Endothelial cell of umbilical vein (primary cell): ENCODE measurements around the gene LYRM9. TPM values are rescaled to one million over a fixed set of nuclear protein-coding genes. Genes with fewer than 3 reads are reported as not detected.

ENCODE experiments used
- BruUV-seq: library from RNA; stranded (reverse); fragments of 400-500 nt; replicated peaks from 2 replicates; lab custom pipeline; 2021; lab: Mats Ljungman, UMichigan
- CTCF ChIA-PET: fragments of 300-600, 350-600 bp; sonication (Branson Sonifier 250); formaldehyde crosslinking; loops from one replicate; lab custom pipeline; 2021; ENCODE audit warnings: antibody characterized with exemption, inconsistent platforms; lab: Charles Lee
- POLR2A ChIA-PET: fragments of 300-600, 350-600 bp; sonication (Branson Sonifier 250); formaldehyde crosslinking; loops from one replicate; lab custom pipeline; 2021; ENCODE audit warnings: antibody characterized with exemption, inconsistent platforms; lab: Charles Lee
- DNase-seq: peaks from one replicate; pipeline ENCODE4 v3.0.0-alpha.2; 2011; ENCODE audit warnings: low read depth, low spot score
- FAIRE-seq: peaks from 2 replicates; lab custom pipeline; 2011; peaks lifted over from hg19 to GRCh38; lab: Jason Lieb, UNC
- H2AFZ ChIP-seq: 2 replicates; pipeline ENCODE4 v1.6.0; 2012; ENCODE audit warnings: low read depth, low read length, control low read depth, inconsistent platforms
- H3K27ac ChIP-seq: 2 replicates; pipeline ENCODE4 v1.5.1; 2011; ENCODE audit warnings: low read depth, mild to moderate bottlenecking, control low read depth, low read length, moderate library complexity; ENCODE audit not compliant: insufficient read depth
- H3K27me3 ChIP-seq, 2 experiments: 2 replicates each; pipeline versions ENCODE4 v1.6.0 to v1.6.1; 2011; ENCODE audit warnings: low read length in 2 of 2, mixed read lengths in 1 of 2; ENCODE audit not compliant: control insufficient read depth in 2 of 2, insufficient read depth in 2 of 2
- H3K36me3 ChIP-seq, 2 experiments: 2 replicates in 1 of 2; 3 replicates in 1 of 2; pipeline ENCODE4 v1.5.1; 2011; ENCODE audit warnings: low read length in 2 of 2, mild to moderate bottlenecking in 1 of 2, moderate library complexity in 1 of 2; ENCODE audit not compliant: control insufficient read depth in 2 of 2, insufficient read depth in 2 of 2; ENCODE audit errors: extremely low read depth in 1 of 2
- H3K4me1 ChIP-seq: 3 replicates; pipeline ENCODE4 v1.5.1; 2011; ENCODE audit warnings: mild to moderate bottlenecking, low read length; ENCODE audit not compliant: control insufficient read depth, insufficient read depth; ENCODE audit errors: extremely low read depth
- H3K4me2 ChIP-seq: 2 replicates; pipeline ENCODE4 v1.6.1; 2011; ENCODE audit warnings: low read length, control low read depth, mixed read lengths; ENCODE audit not compliant: insufficient read depth
- H3K4me3 ChIP-seq, 3 experiments: fragments of 200-600 bp in 1 of 3; sonication (generic), shearing (Covaris generic) in 1 of 3; replicated peaks in 1 of 3; 2 replicates each; pipeline ENCODE4 v1.5.1; 2011 to 2016; ENCODE audit warnings: control low read depth in 3 of 3, low read length in 3 of 3, mild to moderate bottlenecking in 2 of 3, inconsistent platforms in 1 of 3, low read depth in 1 of 3, moderate library complexity in 1 of 3; ENCODE audit not compliant: insufficient read depth in 1 of 3
- H3K79me2 ChIP-seq: 2 replicates; pipeline ENCODE4 v1.6.0; 2012; ENCODE audit warnings: low read length, inconsistent platforms; ENCODE audit not compliant: control insufficient read depth, insufficient read depth
- H3K9ac ChIP-seq: replicated peaks from 2 replicates; pipeline ENCODE3; 2011; ENCODE audit warnings: low read length, control low read depth; ENCODE audit not compliant: insufficient read depth; ENCODE audit errors: extremely low read depth
- H3K9me1 ChIP-seq: replicated peaks from 3 replicates; pipeline ENCODE4 v1.6.0; 2011; ENCODE audit warnings: mild to moderate bottlenecking, low read length; ENCODE audit not compliant: control insufficient read depth, insufficient read depth; ENCODE audit errors: extremely low read depth
- H3K9me3 ChIP-seq: replicated peaks from 2 replicates; pipeline ENCODE4 v1.5.1; 2012; ENCODE audit warnings: low read length, inconsistent platforms; ENCODE audit not compliant: control insufficient read depth, insufficient read depth
- H4K20me1 ChIP-seq: replicated peaks from 2 replicates; pipeline ENCODE3; 2011; ENCODE audit warnings: mild to moderate bottlenecking, low read length; ENCODE audit not compliant: control insufficient read depth, insufficient read depth; ENCODE audit errors: extremely low read depth
- EZH2 ChIP-seq: IDR thresholded peaks from 2 replicates; pipeline ENCODE4 v1.6.1; 2012; ENCODE audit warnings: borderline replicate concordance, low read depth, mild to moderate bottlenecking, moderate library complexity, low read length, inconsistent platforms; ENCODE audit not compliant: severe bottlenecking
- FOS ChIP-seq: IDR thresholded peaks from 2 replicates; pipeline ENCODE4 v1.6.1; 2011; ENCODE audit warnings: mild to moderate bottlenecking, low read length, moderate library complexity, borderline replicate concordance; ENCODE audit not compliant: insufficient read depth
- GATA2 ChIP-seq: IDR thresholded peaks from 2 replicates; pipeline ENCODE4 v1.7.0; 2011; ENCODE audit warnings: low read depth, mild to moderate bottlenecking, moderate library complexity, mixed read lengths, low read length; ENCODE audit not compliant: insufficient read length, insufficient read depth
- JUN ChIP-seq: IDR thresholded peaks from 2 replicates; pipeline ENCODE4 v1.6.1; 2011; ENCODE audit warnings: borderline replicate concordance, low read depth; ENCODE audit not compliant: insufficient read length, insufficient read depth
- MYC ChIP-seq: IDR thresholded peaks from one replicate; pipeline ENCODE4 v1.6.1; 2011; ENCODE audit warnings: mild to moderate bottlenecking, low read depth, low read length
- POLR2A ChIP-seq: IDR thresholded peaks from 2 replicates; pipeline ENCODE4 v1.6.1; 2012; ENCODE audit warnings: low read depth, mild to moderate bottlenecking, control low read depth, low read length
- POLR2AphosphoS5 ChIP-seq: IDR thresholded peaks from 2 replicates; pipeline ENCODE4 v1.6.1; 2012; ENCODE audit warnings: low read depth, mild to moderate bottlenecking, control low read depth, low read length, moderate library complexity; ENCODE audit not compliant: insufficient read depth
- dilution Hi-C: fragments of 300-500 bp; cut with MboI; formaldehyde crosslinking; loops from one replicate; pipeline ENCODE4 v1.15.0; 2019; ENCODE audit warnings: low sequenced_read_pairs; ENCODE audit not compliant: extremely low pct_ligation_motif_present
- intact Hi-C: fragments of 100-400 bp; cut with micrococcal nuclease; formaldehyde crosslinking; loops from one replicate; pipeline ENCODE4 v1.10.0; 2022
- polyA plus RNA-seq, 4 experiments: library from polyadenylated mRNA; depleted of rRNA in 3 of 4; stranded (reverse) in 3 of 4; unstranded in 1 of 4; fragments of >200 nt; gene quantifications; 2 replicates each; pipeline versions ENCODE4 v1.2.1 to v1.2.3, GENCODE V29; 2011 to 2012; ENCODE audit warnings: missing spikeins in 1 of 4
- total RNA-seq: library from RNA; stranded (reverse); gene quantifications from 2 replicates; pipeline ENCODE4 v1.2.3, GENCODE V29; 2021
- TF ChIP-seq, protein P1 (sequence below), 2 donors: IDR thresholded peaks; 1 replicate in 1 of 2; 2 replicates in 1 of 2; pipeline ENCODE4 v1.5.1; 2011; ENCODE audit warnings: low read length in 2 of 2, mild to moderate bottlenecking in 2 of 2, moderate library complexity in 2 of 2, control low read depth in 1 of 2, inconsistent platforms in 1 of 2, low read depth in 1 of 2; ENCODE audit not compliant: insufficient read depth in 1 of 2; ENCODE audit errors: extremely low read depth in 1 of 2
- TF ChIP-seq, protein P2 (sequence below): IDR thresholded peaks from 2 replicates; pipeline ENCODE4 v1.6.1; 2011; ENCODE audit not compliant: insufficient read depth, insufficient read length

The LYRM9 gene
- total and polyA plus RNA-seq, 2 donors (not counting 3 experiments of a cell fraction or from before 2014, with no cell fraction given): 3.0 to 4.0 TPM

DNA sequence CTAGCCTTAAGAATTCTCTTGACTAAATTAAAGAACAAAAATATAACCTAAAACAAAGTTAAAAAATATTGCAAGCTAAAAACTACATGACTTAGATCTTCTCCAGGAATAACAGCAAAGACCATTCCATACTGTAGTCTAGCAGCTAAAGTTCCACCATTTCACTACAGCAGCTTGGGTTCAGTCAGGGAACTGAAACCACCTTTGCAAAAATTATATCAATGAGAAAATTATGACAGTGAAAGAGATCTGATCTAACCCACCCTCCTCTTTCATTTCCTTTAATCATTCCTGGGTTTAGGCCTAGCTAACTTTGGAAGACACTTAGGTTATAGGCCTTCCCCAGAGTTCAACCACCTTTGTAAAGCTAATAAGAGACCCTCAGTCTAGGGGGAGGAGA, 56.5 kb downstream of the LYRM9 start:
- CTCF ChIA-PET: interaction anchor here (0.8 to 1.0 kb wide), 2 partner anchors 47 to 57 kb away, joined by 3 read pairs; no protein-coding TSS in a partner anchor
- POLR2A ChIA-PET: no interaction called here
- no peaks in the 10 kb centered on the region for H3K9me3 ChIP-seq
- TF ChIP-seq, protein P1, sequence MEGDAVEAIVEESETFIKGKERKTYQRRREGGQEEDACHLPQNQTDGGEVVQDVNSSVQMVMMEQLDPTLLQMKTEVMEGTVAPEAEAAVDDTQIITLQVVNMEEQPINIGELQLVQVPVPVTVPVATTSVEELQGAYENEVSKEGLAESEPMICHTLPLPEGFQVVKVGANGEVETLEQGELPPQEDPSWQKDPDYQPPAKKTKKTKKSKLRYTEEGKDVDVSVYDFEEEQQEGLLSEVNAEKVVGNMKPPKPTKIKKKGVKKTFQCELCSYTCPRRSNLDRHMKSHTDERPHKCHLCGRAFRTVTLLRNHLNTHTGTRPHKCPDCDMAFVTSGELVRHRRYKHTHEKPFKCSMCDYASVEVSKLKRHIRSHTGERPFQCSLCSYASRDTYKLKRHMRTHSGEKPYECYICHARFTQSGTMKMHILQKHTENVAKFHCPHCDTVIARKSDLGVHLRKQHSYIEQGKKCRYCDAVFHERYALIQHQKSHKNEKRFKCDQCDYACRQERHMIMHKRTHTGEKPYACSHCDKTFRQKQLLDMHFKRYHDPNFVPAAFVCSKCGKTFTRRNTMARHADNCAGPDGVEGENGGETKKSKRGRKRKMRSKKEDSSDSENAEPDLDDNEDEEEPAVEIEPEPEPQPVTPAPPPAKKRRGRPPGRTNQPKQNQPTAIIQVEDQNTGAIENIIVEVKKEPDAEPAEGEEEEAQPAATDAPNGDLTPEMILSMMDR (IDR thresholded peaks at IDR 0.05; ENCODE audit: extremely low read depth in 1 of 2, insufficient read depth in 1 of 2, low read depth in 1 of 2, low read length in 2 of 2): no peak
- no peak for TF ChIP-seq MYC
- TF ChIP-seq FOS: no peak
- no peak for TF ChIP-seq GATA2
- TF ChIP-seq POLR2AphosphoS5: no peak
- TF ChIP-seq, protein P2, sequence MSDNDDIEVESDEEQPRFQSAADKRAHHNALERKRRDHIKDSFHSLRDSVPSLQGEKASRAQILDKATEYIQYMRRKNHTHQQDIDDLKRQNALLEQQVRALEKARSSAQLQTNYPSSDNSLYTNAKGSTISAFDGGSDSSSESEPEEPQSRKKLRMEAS: no peak
- TF ChIP-seq POLR2A: no peak
- TF ChIP-seq JUN: no peak
- TF ChIP-seq EZH2: no peak
- H3K4me3 ChIP-seq: no peak overlapping the region
- BruUV-seq: no TSS peak
- H3K36me3 ChIP-seq: no peaks in the 10 kb centered on the region
- H3K4me2 ChIP-seq: no peak overlapping the region
- FAIRE-seq (no peak), DNase-seq (no peak)
- no peaks in the 10 kb centered on the region for H3K79me2 ChIP-seq
- H3K9ac ChIP-seq: no peak overlapping the region
- no peaks in the 10 kb centered on the region for H3K9me1 ChIP-seq
- dilution Hi-C loops (no loop called here), intact Hi-C loops (no loop called here)
- no peaks in the 10 kb centered on the region for H3K4me1 ChIP-seq
- no peaks in the 10 kb centered on the region for H4K20me1 ChIP-seq
- peaks cover 5 to 16% of the 10 kb centered on the region in 2 experiments for H3K27me3 ChIP-seq
- H2AFZ ChIP-seq: no peak overlapping the region
- H3K27ac ChIP-seq: no peak overlapping the region
